ENCODE data around the gene NEDD9. TPM values are rescaled to one million over a fixed set of nuclear protein-coding genes. Genes with fewer than 3 reads are reported as not detected.
A peak's percentile ranks its signal among the peaks of the same experiment; 100 is the strongest.

The NEDD9 gene
- total and polyA plus RNA-seq, 2 of the 13 experiments (the other 11 are each of a cell fraction or from before 2014, with no cell fraction given): 27.1 to 389 TPM

DNA sequence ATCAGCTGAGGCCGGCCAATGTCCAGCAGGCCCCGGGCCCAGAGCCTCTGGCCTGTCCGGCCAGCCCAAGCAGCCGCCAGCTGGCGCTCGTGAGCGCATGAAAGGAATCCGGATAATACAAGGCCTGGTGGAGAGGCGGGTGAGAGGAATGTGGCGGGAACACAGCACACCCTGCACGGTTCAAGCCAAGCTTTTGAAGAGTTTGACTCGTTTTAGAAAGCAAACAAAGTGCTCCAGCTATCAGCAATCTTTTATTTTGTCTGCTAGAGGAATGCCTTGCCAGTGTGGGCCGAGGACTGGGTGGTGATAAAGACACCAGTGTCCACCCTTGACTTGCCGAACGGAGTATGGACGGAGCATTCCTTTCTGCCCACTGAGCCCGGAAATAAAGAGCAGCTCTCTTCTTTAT lies 9.3 kb upstream of the NEDD9 start (continued):
- TF ChIP-seq ZNF101 (CRISPR knock-in tag; IDR thresholded peaks at IDR 0.05; ENCODE audit: borderline replicate concordance, low read depth): no peak
- 0 out of 2 replicates have a peak, but pooled peaks have one; percentile 44 for TF ChIP-seq ZBTB20 (CRISPR knock-in tag; IDR thresholded peaks at IDR 0.05; ENCODE audit: borderline replicate concordance, low read depth)
- no peak for TF ChIP-seq ZNF792 (CRISPR knock-in tag; IDR thresholded peaks at IDR 0.05)
- TF ChIP-seq ZNF850 (CRISPR knock-in tag; conservative IDR thresholded peaks at IDR 0.05): no peak
- TF ChIP-seq MXD4 (CRISPR knock-in tag; IDR thresholded peaks at IDR 0.05): peak; percentile 89; the same call in 1 of the 2 replicates
- TF ChIP-seq KDM2A (CRISPR knock-in tag; IDR thresholded peaks at IDR 0.05; ENCODE audit: borderline replicate concordance, low read depth): peak; percentile 83
- no peak for TF ChIP-seq ZNF382 (CRISPR knock-in tag; IDR thresholded peaks at IDR 0.05; ENCODE audit: borderline replicate concordance)
- no peak for TF ChIP-seq ZNF296 (CRISPR knock-in tag; conservative IDR thresholded peaks at IDR 0.05)
- TF ChIP-seq, protein P1, sequence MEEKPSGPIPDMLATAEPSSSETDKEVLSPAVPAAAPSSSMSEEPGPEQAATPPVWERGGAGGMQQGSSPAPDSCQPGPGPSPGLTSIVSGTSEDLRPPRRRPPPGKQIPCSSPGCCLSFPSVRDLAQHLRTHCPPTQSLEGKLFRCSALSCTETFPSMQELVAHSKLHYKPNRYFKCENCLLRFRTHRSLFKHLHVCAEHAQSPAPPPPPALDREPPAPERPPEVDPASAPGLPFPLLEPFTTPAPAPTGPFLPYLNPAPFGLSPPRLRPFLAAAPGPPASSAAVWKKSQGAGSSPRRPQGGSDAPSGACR (CRISPR knock-in tag; IDR thresholded peaks at IDR 0.05): peak; percentile 75; the same call in 1 of the 2 replicates
- 0 out of 2 replicates have a peak, but pooled peaks have one; percentile 23 for TF ChIP-seq TCF7 (IDR thresholded peaks at IDR 0.05; ENCODE audit: low read depth)
- TF ChIP-seq ZNF607 (CRISPR knock-in tag; IDR thresholded peaks at IDR 0.05; ENCODE audit: borderline replicate concordance): peak; percentile 41; the same call in 1 of the 2 replicates
- TF ChIP-seq TBX3 (IDR thresholded peaks at IDR 0.05; ENCODE audit: borderline replicate concordance): no peak
- peak; percentile 46; the same call in 1 of the 2 replicates for TF ChIP-seq BHLHE40 (IDR thresholded peaks at IDR 0.05; ENCODE audit: low read length)
- TF ChIP-seq GFI1 (CRISPR knock-in tag; IDR thresholded peaks at IDR 0.05; ENCODE audit: borderline replicate concordance): peak; percentile 77
- TF ChIP-seq ZNF800 (CRISPR knock-in tag; IDR thresholded peaks at IDR 0.05): peak; percentile 68; the same call in 1 of the 2 replicates
- no peak for TF ChIP-seq ZBTB42 (CRISPR knock-in tag; IDR thresholded peaks at IDR 0.05)
- no peak for TF ChIP-seq ESRRA (CRISPR knock-in tag; IDR thresholded peaks at IDR 0.05; ENCODE audit: low read depth)
- peak; percentile 91 for TF ChIP-seq ZNF788 (CRISPR knock-in tag; IDR thresholded peaks at IDR 0.05; ENCODE audit: borderline replicate concordance)
- no peak for TF ChIP-seq PHF20 (CRISPR knock-in tag; IDR thresholded peaks at IDR 0.05)
- 0 out of 2 replicates have a peak, but pooled peaks have one; percentile 18 for TF ChIP-seq ZNF343 (CRISPR knock-in tag; IDR thresholded peaks at IDR 0.05)
- TF ChIP-seq MTF1 (CRISPR knock-in tag; IDR thresholded peaks at IDR 0.05): no peak
- TF ChIP-seq HIC2 (CRISPR knock-in tag; IDR thresholded peaks at IDR 0.05; ENCODE audit: low read depth): no peak
- TF ChIP-seq ZFP91 (CRISPR knock-in tag; IDR thresholded peaks at IDR 0.05; ENCODE audit: borderline replicate concordance): peak; percentile 92

Data from HepG2 (cell line).